ENCODE measurements around the gene GMPPB. TPM values are rescaled to one million over a fixed set of nuclear protein-coding genes. Genes with fewer than 3 reads are reported as not detected.

Gene GMPPB
- total RNA-seq, 2 donors from 2014 or later = 54.2 to 78.4 TPM

DNA sequence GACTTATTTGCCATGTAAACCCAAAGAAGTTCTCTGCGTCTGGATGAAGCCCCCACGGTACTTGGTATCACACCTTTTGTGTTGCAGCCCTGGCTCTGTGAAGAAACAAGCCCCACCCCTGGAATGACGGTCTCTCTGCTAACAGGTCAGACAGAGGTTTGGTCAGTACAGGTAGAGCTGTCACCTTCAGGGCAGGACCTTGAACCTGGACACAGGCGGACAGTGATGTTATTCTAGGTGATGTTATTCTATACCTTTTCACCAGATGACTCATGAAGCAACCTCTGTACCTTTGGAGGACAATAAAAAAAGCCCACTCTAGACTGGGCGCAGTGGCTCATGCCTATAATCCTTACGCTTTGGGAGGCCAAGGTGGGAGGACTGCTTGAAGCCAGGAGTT, 11.0 kb upstream of the GMPPB start:
- peak; percentile 64 for ATAC-seq
- intact Hi-C loops (cut with DNase I, micrococcal nuclease) = no loop called here
- DNase-seq = no peak

DNA sequence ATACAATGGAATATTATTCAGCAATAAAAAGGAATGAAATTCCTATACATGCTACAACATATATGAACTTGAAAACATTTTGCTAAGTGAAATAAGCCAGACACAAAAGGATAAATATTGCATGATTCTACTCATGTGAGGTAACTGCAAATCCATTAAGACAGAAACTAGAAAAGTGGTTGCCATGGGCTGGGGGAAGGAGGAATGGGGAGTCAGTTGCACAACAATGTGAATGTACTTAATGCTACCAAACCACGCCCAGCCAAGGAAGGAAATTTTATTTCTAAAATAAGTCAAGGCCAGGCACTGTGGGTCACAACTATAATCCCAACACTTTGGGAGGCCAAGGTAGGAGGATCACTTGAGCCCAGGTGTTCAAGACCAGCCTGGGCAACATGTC, 9.8 kb upstream of the GMPPB start:
- ATAC-seq (no peak), DNase-seq (no peak)
- intact Hi-C loops (cut with DNase I, micrococcal nuclease) = no loop called here

DNA sequence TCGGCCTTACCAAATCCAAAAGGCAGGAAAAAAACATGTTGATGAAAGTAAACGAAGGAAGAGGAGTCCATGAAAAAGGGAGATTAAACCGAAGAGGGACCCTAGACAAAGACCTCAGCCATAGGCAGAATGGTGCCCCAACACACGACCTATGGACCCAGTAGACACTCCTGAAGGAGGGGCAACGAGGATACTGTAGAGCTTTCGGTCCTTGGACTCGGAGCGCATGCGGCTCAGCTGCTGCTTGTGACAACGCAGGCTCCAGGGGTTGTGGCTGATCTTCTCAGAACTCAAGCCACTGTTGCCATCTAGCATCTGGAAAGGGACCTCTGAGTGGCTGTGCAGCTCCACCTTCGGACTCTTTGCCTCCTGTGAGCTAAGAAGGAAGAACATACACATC, 8.8 kb upstream of the GMPPB start:
- ATAC-seq = no peak
- intact Hi-C loops (cut with DNase I, micrococcal nuclease) = no loop called here
- DNase-seq = no peak

DNA sequence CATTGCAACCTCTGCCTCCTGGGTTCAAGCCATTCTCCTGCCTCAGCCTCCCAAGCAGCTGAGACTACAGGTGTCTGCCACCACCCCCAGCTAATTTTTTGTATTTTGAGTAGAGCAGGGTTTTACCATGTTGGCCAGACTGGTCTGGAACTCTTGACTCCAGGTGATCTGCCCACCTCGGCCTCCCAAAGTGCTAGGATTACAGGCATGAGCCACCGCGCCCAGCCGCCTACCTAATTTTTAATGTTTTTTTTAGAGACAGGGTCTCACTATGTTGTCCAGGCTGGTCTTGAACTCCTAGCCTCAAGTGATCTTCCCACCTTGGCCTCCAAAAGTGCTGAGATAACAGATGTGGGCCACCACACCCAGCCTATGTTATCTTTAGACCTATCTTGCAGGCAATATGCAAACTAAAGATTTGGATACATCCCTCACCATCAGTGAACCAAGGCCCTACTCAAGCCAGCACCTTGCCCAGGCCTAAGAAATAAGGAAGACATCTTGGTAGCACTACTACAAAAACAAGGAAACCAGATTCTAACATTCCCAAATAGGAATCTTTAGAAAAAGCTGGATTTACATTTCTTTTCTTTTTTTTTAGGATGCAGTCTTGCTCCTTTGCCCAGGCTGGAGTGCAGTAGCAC, 6.3 kb upstream of the GMPPB start:
- ATAC-seq = no peak
- intact Hi-C loops (cut with DNase I, micrococcal nuclease) = no loop called here
- no peak for DNase-seq

DNA sequence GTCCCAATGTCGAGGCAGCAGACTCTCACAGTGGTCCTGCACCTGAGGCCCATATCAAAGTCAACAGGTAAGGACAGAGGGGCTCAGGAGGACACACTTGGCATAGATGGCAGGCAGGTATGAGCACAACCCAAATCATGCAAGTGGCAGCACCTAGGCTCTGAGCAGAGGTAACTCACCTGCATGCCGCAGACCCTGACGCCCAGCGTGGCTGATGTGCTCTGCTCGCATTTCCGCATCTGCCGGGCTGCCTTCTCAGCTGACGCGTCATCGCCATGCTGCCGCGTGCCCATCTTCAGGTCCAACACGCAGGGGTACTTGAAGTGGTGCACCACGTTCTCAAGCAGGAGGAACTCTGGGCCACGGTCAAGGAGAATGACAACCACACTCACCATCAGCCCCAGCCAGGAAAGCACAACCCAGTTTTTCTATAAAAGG, 4.2 kb upstream of the GMPPB start:
- intact Hi-C loops (cut with DNase I, micrococcal nuclease) = no loop called here
- no peak for DNase-seq
- no peak for ATAC-seq

DNA sequence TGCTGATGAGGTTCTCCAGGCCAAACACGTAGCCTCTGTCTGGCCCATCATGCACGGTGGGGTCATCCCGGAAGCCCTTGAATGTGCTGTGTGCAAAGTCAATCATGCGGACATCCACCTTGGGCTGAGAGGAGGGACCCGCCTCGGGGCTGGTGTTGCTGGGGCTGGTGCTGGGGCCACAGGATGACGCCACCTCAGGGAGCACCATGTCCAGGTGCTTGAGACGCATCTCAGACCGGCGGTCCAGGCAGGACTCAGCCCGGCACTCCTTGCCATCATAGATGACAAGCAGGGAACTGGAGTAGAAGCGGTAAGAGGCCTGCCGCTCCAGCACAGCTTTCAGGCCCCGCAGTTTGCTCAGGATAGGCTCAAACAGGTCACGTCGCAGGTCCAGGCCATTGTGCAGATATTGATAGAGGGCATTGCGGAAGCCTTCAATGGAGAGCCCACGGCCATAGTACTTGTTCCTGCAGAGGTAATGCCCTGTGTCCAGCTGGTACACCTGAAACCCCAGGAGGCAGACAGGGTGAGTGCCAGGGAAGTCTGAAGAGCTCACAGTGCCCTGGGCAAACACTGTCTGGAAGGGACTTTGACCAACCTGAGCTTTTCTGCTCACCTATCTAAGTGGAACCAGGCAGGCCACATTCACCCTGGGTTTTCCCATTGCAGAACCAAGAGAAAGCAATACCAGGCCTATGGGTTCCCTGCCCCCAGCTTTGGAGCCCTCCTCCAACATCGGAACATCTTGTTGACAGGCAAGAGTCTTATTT, 3.6 kb upstream of the GMPPB start:
- intact Hi-C loops (cut with DNase I, micrococcal nuclease) = no loop called here
- no peak for ATAC-seq
- no peak for DNase-seq

DNA sequence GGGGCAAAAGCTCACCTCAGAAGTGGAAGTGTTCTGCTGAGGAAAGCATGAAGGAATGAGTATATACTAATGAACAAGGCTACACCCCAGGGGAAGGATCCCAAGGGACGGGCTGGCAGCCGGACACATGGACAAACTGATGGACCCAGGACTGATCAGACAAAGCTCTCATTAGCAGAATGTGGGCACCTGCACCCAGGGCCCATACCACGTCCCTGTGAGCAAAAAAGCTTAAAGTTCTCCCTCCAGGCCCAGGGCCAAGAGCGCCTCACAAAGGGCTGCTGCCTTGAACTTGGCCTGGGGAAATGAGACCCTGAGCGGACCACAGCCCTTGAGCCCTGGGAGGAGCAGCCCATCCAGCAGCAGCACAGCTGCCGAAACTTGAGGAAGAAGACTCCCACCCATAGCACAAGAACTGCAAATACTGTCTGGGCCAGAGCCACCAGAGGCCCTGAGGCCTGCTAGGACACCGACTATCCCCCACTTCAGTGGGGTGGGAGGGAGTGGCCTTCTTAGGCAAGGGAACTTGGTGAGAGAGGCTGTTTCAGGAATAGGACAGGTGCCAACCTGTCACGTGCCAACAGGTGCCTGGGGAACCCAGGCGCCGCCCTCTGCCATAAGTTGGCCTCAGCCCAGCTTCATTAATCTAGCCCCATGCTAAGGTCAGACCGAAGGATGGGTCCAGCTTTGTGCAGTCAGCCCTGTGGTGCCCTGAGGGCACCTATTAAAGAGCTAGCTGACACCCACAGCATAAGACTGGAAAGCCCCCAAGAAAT, 2.3 kb upstream of the GMPPB start:
- ATAC-seq = peak; percentile 32
- intact Hi-C loops (cut with DNase I, micrococcal nuclease) = no loop called here

DNA sequence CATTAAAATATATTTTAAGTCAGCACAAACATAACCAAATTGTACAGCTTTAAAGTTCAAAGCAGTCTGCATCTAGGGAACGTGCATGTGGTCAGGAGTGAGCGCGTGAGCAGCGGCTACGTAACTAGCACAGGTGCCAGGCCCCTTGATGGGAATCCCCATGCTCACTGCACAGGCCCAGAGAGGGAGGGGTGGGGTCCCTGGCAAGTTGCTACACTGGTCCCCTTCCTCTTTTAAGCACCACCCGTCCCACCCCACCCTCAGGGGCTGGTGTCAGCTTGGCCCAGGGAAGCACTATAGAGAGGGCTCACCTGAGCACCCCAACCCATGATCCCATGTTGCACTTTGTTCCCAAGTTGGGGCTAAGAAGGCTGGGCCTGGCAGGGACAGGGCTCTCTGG, 835 bp upstream of the GMPPB start:
- no peak for ATAC-seq
- intact Hi-C loops (cut with DNase I, micrococcal nuclease) = no loop called here
- DNase-seq = peak; percentile 50 to 66

More for the DNA sequence above, 2.3 kb upstream of the GMPPB start:
- DNase-seq = peak; percentile 83 to 86

DNA sequence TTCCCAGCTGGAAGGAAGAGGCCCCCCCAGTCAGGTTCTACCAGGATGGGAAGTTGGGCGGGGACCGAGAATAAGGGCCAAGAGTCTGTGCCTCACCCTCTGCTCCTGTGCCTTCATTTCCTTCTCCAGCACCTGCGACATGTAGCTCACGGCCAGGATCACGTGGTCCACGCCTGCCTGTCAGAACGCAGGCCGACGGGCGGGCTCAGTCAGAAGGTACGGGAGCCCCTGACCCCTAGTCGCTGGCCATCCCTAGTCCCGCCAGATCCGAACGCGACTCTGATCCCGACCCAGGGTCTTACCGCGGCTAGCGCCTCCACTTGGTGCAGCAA, 489 bp downstream of the GMPPB start:
- peak; percentile 61 for ATAC-seq
- intact Hi-C loops (cut with DNase I, micrococcal nuclease) = no loop called here
- peak; percentile 87 to 92 for DNase-seq

DNA sequence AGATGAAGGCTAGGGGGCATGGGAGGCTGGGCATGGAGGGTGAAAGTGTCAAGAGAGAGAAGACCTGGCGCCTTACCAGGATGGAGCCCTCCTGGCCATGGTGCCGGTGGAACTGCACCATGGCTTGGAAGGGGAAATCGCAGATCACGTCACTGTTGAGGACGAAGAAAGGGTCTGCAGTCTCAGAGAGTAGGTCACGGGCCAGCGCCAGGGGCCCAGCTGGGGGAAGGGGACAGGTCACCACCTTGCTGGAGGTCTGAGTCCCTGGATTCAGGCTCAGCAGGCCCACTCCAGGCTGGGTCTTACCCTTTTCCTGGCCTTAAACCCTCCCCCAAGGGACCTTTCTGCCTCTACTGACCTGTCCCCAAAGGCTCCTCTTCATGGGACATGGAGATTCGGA, 855 bp downstream of the GMPPB start:
- intact Hi-C loops (cut with DNase I, micrococcal nuclease) = no loop called here
- DNase-seq (peak in 1 of 2 donors; percentile 42), ATAC-seq (no peak)

DNA sequence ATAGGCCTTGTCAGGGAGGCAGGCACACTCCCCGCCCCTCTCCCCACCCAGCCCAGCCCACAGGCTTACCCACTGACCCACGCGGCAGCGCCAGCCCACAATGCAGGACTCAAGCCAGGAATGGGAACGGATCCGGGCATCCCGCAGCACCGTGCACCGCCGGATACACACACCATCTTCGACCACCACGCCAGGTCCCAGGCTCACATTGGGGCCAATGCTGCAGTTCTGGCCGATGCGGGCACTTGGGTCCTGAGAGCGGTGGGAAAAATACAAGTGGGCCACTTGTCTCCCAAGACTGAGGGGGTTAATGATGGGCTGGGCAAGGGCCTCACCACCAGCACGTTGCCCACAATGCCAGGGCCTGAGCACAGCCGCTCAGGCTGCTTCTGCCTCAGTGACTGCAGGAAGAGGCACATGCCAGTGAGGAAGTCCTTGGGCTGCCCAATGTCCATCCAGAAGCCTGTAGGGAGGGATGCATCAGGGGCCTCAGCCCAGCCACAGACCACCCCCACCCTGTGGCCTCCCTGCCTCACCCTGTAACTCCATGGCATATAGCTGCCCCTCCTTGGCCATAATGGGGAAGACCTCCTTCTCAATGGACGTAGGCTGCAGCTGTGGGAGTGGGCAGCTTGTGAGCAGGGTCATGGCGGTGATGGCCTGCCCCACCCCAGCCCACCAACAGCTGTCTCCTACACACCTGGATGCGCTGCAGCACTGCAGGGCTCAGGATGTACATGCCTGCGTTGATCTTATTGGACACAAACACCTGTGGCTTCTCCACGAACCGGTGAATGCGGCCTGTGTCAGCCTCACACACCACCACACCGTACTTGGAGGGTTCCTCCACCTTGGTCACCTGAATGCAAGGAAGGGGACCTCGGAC, 1.6 kb downstream of the GMPPB start:
- DNase-seq (no peak), ATAC-seq (no peak)
- intact Hi-C loops (cut with DNase I, micrococcal nuclease) = no loop called here

DNA sequence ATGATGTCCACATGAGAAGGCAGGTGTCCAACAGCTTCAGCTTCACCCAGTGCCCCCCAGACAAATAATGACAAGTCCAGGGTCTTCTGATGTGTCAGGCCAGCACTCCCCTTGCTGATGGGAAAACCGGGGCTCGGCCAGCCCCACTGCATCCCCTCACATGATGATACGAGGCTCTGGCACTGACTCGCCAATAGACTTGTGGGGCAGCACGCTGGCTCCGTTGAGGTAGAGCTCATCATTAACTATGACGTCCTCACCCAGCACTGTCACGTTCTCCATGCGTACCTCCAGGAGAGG, 2.2 kb downstream of the GMPPB start:
- intact Hi-C loops (cut with DNase I, micrococcal nuclease) = no loop called here
- no peak for ATAC-seq

DNA sequence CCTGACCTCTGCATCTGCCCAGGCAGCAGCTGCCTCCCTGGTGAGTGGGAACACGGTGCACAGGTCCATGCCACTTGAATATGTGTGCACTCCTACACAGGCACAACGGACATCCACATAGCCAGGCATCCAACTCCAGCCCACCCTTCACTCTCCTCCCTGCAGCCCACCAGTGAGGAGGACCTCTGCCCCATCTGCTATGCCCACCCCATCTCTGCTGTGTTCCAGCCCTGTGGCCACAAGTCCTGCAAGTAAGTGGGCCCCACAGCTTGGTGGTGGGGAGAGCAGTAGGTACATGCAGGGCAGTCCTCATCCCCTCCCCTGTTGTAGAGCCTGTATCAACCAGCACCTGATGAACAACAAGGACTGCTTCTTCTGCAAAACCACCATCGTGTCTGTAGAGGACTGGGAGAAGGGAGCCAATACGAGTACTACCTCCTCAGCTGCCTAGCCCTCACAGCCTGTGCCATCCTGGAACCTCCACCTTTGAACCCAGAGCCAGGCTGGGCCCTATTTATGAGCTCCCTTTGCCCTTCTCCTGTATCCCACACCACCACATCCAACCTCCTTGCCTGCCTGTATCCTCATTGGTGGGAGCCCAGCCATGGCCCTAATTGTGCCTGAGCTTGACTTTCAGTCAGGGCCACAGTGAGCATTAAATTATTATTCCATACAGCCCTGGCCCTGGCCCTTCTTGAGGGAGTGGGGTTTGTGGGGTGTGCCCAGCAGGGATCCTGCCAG, 2.7 kb downstream of the GMPPB start:
- intact Hi-C loops (cut with DNase I, micrococcal nuclease) = no loop called here
- no peak for ATAC-seq
- DNase-seq = no peak

More for the DNA sequence above, 2.2 kb downstream of the GMPPB start:
- DNase-seq = no peak

DNA sequence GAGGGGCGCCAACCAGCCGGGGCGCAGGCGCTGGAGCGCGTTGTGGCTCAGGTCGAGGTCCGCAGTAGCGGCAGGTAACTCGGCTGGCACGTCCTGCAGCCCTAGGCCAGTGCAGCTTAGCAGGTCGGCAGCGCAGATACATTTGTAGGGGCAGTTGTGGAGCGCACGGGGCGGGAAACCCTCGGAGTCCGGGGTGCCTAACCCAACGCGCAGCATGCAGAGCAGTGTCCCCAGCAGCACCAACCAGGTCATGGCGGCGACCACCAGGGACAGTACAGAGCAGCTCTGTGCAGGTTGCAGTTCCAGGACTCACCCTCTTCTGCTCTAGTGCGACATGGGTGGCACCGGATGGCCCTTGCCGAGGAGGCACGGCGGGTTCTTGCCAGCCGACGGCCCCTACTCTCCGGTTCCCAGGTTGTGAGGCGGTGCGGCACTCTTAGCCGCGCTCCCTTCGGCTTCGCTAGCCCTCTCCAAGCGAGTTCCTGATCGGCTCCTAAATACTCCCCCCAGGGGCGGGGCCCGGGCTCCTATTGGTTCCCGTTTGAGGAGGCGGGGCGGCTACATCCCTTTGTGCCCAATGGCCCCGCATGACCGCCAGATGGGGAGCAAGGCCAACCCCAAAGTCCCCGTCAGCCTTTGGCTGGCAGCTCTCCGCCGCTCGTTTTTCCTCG, 4.4 kb downstream of the GMPPB start, which contains the start of gene AMIGO3:
TSS of gene AMIGO3 (minus strand) at position 471 of the 671 bp plus-strand sequence. CDS start at position 252, 219 bp downstream.
- peak; percentile 60 for ATAC-seq
- peak; percentile 96 to 99 for DNase-seq
- intact Hi-C loops (cut with DNase I, micrococcal nuclease) = loop anchor here in 1 of 2 donors (10.0 kb wide), 1 partner anchor 135 kb away; the partner anchor contains the start of gene TRAIP

DNA sequence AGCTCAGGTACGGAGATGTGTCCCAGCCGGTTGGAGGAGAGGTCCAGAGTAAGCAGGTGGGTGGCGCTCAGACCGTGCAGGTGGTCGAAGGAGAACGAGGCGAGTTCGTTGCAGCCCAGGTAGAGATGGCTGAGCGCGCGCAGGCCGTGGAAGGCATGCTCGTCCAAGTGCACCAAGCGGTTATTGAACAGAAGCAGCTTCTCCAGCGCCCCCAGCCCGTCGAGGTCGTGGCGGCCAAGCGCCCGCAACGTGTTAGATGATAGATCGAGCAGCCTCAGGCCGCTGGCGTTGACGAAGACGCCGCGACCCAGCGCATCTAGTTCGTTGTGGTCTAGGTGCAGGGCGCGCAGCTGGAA, 4.9 kb downstream of the GMPPB start:
- peak in 1 of 2 donors; percentile 36 for DNase-seq
- intact Hi-C loops (cut with DNase I, micrococcal nuclease) = loop anchor here in 1 of 2 donors (10.0 kb wide), 1 partner anchor 136 kb away; the partner anchor contains the start of gene TRAIP
- ATAC-seq = peak; percentile 0

DNA sequence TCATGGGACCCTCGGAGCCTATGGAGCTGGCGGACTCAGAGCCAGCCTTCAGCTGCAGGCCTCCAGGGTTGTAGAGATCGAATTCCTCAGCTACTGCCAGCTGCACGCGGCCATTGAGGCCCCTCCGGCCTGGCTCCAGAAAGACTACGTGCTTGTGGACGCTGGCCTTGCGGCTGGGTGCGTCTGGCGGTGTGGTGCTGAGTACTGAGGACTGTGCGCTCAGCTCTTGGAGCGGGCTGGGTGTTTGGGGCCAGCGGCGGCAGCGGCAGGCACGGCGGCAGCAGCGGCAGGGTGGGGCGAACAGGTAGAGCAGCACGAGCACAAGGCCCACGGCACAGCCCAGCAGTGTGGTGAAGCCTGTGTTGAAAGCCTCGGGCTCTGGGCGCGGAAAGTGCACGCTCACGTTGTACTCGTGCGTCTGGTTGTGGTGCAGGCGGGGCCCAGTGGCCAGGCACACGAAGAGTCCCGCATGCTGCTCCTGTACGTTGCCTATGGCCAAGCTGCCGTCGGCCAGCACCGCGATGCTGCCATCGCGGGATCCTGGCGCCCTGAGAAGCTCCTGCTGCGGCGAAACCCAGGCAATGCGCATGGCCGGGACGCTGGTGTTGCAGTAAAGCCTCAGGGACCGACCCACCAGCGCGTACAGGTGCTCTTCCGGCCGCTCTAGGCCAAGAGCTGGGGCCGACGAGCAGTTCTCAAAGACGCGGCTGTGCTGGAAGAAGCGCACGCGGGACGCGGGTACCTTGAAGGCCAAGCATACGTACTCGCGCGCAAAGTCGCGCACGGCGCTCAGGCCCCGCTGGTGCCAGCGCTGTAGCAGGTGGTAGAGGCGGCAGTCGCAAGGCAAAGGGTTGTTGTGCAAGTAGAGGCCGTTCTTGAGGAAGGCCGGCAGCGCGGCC, 5.5 kb downstream of the GMPPB start:
- DNase-seq (no peak), ATAC-seq (peak; percentile 1)
- intact Hi-C loops (cut with DNase I, micrococcal nuclease) = loop anchor here in 1 of 2 donors (10.0 kb wide), 1 partner anchor 137 kb away; the partner anchor contains the start of gene TRAIP

Data from left colon (tissue), 2 donors.